Stimulated activated CD8-positive, alpha-beta memory T cell treated with anti-CD3 and anti-CD28 coated beads, Interleukin-4, amount 100 ng/mL, for 4 hours (primary cell): ENCODE results near the gene ARMC9.

Experiments used
- DNase-seq, 2 donors: peaks; one replicate each; pipeline ENCODE4 v3.0.0-alpha.2; 2020; ENCODE audit warnings: low read depth in 2 of 2, low spot score in 1 of 2

The ARMC9 gene

GRCh38 chr2:231411831-231412617, 213.6 kb downstream of the ARMC9 start:
- peak; percentile 44 to 60 for DNase-seq

- no peak for DNase-seq
These were observed 214.2 kb downstream of the ARMC9 start for GRCh38 chr2:231412618-231412963.

DNA sequence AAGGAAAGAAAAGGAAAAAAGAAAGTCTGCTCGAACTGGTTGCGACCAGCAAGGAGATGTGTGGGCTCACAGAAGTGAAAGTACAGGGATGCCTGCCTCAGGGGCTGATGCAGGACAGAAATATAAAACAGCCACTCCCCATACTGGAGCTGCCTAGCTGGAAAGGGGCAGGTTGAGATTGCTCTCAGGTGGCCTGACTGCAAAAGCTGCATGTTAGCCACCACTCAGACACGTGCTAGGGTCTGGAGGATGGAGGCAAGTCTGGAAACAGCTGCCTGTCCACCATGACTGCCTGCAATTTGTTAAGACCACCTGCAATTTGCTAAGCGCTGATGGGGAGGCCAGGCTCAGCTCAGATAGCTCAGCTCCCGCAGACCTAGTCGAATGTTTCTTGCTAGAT, 215.0 kb downstream of the ARMC9 start:
- DNase-seq, result no peak

DNA sequence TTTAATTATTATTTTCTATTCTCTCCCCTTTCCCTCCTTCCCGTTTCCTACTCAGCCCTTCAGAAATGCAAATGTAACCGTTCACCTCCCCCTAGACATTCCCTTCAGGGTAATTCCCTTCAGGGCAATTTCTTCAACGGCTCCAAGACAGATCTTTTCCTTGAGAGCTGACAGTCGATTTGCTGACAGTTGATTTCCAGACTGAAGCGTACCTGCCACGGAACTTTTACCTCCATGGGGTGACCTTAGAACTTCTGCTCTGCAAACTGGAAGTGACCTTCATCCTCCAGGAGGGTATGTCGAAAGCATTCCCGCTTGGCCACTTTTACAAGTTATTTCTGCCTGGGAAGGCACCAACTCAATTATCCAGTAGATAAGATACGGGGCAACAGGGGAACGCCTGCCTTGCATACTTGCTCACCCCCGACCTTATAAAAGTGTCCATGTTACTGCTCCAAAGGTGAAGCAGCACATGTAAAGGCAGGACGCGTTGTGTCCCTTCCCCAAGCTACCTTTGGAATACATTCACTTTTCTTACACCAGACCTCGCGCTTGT, 215.6 kb downstream of the ARMC9 start:
- no peak for DNase-seq

DNA sequence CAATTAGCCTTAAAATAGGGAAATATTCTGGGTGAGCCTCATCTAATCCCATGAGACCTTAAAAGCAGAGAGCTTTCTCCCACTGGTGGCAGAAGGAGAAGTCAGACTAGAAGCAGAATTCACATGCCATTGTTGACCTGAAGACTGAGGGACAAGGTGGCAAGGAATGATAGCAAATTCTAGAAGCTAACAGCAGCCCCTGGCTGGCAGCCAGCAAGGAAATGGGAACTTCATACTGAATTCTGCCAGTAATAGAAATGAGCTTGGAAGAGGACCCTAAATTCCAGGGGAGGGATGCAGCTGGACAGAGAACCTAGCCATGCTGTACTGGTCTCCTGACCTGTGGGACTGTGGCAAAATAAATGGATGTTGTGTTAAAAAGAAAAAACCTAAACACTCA, 216.6 kb downstream of the ARMC9 start:
- no peak for DNase-seq

DNA sequence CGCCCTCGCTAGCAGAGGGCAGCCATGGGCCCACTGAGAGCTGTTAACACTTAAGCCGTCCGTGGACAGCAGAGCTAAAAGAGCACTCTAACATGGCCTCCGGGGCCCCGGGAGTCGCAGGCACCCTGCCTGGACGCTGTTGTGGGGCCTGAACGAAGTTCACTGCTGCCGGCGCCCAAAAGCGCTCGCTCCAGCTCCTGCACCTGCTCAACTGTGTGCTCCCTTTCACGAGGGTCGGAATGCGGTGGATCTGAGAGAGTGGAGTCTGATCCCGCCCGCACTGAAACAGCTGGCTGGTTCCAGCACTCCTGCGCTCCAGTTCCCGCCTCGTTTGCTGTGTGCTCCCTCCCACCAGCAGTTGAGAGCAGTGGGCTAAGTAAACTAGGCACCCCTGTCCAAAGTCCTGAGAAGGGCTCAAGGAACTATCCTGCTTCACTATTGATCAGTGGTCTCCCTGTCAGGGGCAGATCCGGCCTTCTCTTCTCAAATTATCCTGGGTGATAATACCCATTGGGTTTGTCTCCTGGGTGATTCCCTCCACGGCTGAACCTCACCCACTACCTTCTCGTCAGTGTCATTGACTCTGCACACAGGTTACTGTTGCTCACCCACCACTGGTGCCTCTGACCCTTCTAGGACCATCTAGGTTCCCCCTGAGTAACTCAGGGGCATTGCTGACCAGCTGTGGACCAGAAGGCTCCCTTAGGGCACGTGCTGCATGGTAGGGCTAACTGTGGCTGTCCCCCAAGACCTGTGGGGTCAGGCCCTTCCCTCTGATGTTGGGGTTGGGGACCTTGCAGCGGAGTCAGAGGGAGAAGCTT, 220.6 kb downstream of the ARMC9 start:
- no peak for DNase-seq

DNA sequence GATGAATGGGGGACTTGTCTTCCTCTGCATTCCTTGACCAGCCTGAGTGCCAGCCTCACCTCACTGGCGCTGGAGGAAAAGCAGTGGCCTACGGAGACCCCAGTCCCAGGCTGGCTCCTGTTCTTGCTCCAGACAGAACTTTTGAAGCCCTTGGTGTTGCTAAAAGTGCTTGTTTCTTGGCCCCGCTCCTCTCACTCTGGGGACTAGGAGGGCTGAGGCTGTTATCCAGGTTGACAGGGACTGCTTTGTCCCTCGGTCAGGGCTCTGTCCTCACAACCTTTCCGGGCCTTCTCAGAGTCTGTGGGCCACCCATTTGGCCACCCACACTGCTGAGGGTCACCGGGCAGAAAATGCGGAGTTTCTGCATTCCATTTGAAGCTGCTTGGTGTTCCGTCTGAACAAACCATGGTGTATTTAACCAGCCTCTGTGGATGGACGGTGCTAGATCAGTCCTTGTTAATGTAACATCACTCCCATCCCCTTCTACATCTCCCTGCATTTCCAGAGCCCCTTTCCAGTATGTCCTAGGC, 222.7 kb downstream of the ARMC9 start:
- no peak for DNase-seq

DNA sequence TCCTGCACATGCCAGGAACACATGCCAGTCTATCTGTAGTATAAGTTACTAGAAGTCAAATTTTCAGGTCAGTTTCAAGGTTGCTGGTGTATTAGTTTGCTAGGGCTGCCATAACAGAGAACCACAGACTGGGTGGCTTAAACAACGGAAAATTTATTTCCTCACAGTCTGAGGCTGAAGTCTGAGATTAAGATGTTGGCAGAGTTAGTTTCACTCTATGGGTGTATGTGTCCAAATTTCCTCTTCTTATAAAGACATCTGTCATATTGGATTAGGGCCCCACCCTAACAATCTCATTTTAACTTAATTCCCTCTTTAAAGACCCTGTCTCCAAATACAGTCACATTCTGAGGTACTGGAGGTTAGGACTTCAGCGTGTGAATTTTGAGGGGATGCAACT, 223.6 kb downstream of the ARMC9 start:
- DNase-seq, result no peak

GRCh38 chr2:231423176-231423575, 224.7 kb downstream of the ARMC9 start:
- DNase-seq, result no peak
